Thymus (tissue), 11 donors: ENCODE results near the gene FECH. TPM values are rescaled to one million over a fixed set of nuclear protein-coding genes. Genes with fewer than 3 reads are reported as not detected.
A peak's percentile ranks its signal among the peaks of the same experiment; 100 is the strongest.
"Not testable (repeated sequence)": the region's sequence is repeated elsewhere in the genome, so short reads cannot be mapped to it uniquely, and the experiment has no call there.

Source experiments
- DNase-seq, 9 donors: peaks; one replicate each; pipeline ENCODE4 v3.0.0-alpha.2; 2013; ENCODE audit warnings: low spot score in 9 of 9, low read depth in 6 of 9, missing footprints in 1 of 9
- H3K27ac ChIP-seq, 2 donors: one replicate each; pipeline ENCODE4 v1.5.1; 2013; ENCODE audit warnings: control low read depth in 1 of 2, low read depth in 1 of 2, low read length in 1 of 2, mild to moderate bottlenecking in 1 of 2, moderate library complexity in 1 of 2
- H3K27me3 ChIP-seq, 2 donors: one replicate each; pipeline ENCODE4 v1.5.1; 2013; ENCODE audit warnings: low read length in 1 of 2; ENCODE audit not compliant: control insufficient read depth in 2 of 2, insufficient read depth in 1 of 2
- H3K36me3 ChIP-seq, 2 donors: one replicate each; pipeline ENCODE4 v1.5.1; 2013; ENCODE audit warnings: low read length in 1 of 2, mild to moderate bottlenecking in 1 of 2, moderate library complexity in 1 of 2; ENCODE audit not compliant: control insufficient read depth in 2 of 2, insufficient read depth in 2 of 2
- H3K4me1 ChIP-seq, 2 donors: one replicate each; pipeline ENCODE4 v1.5.1; 2013; ENCODE audit warnings: low read length in 2 of 2; ENCODE audit not compliant: control insufficient read depth in 2 of 2, insufficient read depth in 2 of 2
- H3K4me3 ChIP-seq, 2 donors: one replicate each; pipeline ENCODE4 v1.5.1; 2013; ENCODE audit warnings: low read length in 2 of 2, control low read depth in 1 of 2, mild to moderate bottlenecking in 1 of 2
- H3K9me3 ChIP-seq, 2 donors: one replicate each; pipeline ENCODE4 v1.5.1; 2013; ENCODE audit warnings: low read length in 1 of 2, mild to moderate bottlenecking in 1 of 2; ENCODE audit not compliant: control insufficient read depth in 2 of 2, insufficient read depth in 1 of 2
- WGBS: extraction: QIAGEN DNeasy Blood & Tissue Kit; methylation state at CpG from one replicate; pipeline ENCODE4 v1.1.7; 2013; 5-methylcytosine and 5-hydroxymethylcytosine counted together
- polyA plus RNA-seq: library from polyadenylated mRNA; stranded (reverse); fragments of 200-250 nt; gene quantifications from one replicate; pipeline ENCODE4 v1.2.3, GENCODE V29; 2013
- total RNA-seq: library from RNA; stranded (reverse); fragments of 120-200 nt; gene quantifications from one replicate; pipeline ENCODE4 v1.2.4, GENCODE V29; 2013
- donor health status: healthy.

FECH gene
- total and polyA plus RNA-seq, 2 donors, result 11.1 to 33.1 TPM

GRCh38 chr18:57533006-57533867 lies 53.3 kb downstream of the FECH start:
- Histone ChIP-seq H3K27ac (no peak overlapping the region), H3K4me1 (no peaks in the 10 kb centered on the region), H3K9me3 (no peaks in the 10 kb centered on the region), H3K36me3 (no peaks in the 10 kb centered on the region), H3K27me3 (peaks cover 0 to 3% of the 10 kb centered on the region in 2 donors), H3K4me3 (no peak overlapping the region)
- no peak for DNase-seq
- WGBS, result 80% methylated on average over 16 of the region's 16 CpGs

GRCh38 chr18:57529151-57529550 lies 57.4 kb downstream of the FECH start:
- no peaks in the 10 kb centered on the region for H3K36me3 ChIP-seq
- 87% methylated on average over 7 of the region's 7 CpGs for WGBS
- H3K27me3 ChIP-seq, result peaks cover 0 to 3% of the 10 kb centered on the region in 2 donors
- DNase-seq, result no peak
- H3K9me3 ChIP-seq, result no peaks in the 10 kb centered on the region
- no peak overlapping the region for H3K27ac ChIP-seq
- H3K4me3 ChIP-seq, result no peak overlapping the region
- H3K4me1 ChIP-seq, result no peaks in the 10 kb centered on the region

GRCh38 chr18:57527556-57528229 lies 58.8 kb downstream of the FECH start:
- no peaks in the 10 kb centered on the region for H3K36me3 ChIP-seq
- WGBS, result 84% methylated on average over 13 of the region's 13 CpGs
- no peak for DNase-seq
- H3K27ac ChIP-seq, result no peak overlapping the region
- H3K4me3 ChIP-seq, result no peak overlapping the region
- H3K4me1 ChIP-seq, result no peaks in the 10 kb centered on the region
- no peaks in the 10 kb centered on the region for H3K27me3 ChIP-seq
- no peaks in the 10 kb centered on the region for H3K9me3 ChIP-seq

GRCh38 chr18:57523171-57523956 lies 63.1 kb downstream of the FECH start:
- no peak overlapping the region for H3K27ac ChIP-seq
- no peaks in the 10 kb centered on the region for H3K9me3 ChIP-seq
- peak in 1 of 9 donors; percentile 3 for DNase-seq
- H3K4me1 ChIP-seq, result no peaks in the 10 kb centered on the region
- no peaks in the 10 kb centered on the region for H3K36me3 ChIP-seq
- no peak overlapping the region for H3K4me3 ChIP-seq
- 55% methylated on average over 11 of the region's 11 CpGs for WGBS
- no peaks in the 10 kb centered on the region for H3K27me3 ChIP-seq

GRCh38 chr18:57522348-57522747 lies 64.2 kb downstream of the FECH start:
- not testable (repeated sequence) for H3K4me3 ChIP-seq, H3K4me1 ChIP-seq, DNase-seq, H3K27ac ChIP-seq, H3K36me3 ChIP-seq, H3K27me3 ChIP-seq, H3K9me3 ChIP-seq

GRCh38 chr18:57519668-57520424 lies 66.7 kb downstream of the FECH start:
- Histone ChIP-seq H3K4me1 (no peaks in the 10 kb centered on the region), H3K27me3 (no peaks in the 10 kb centered on the region), H3K27ac (no peak overlapping the region), H3K4me3 (no peak overlapping the region), H3K9me3 (no peaks in the 10 kb centered on the region), H3K36me3 (no peaks in the 10 kb centered on the region)
- no peak for DNase-seq
- 74% methylated on average over 7 of the region's 7 CpGs for WGBS

- H3K4me1 ChIP-seq, result no peaks in the 10 kb centered on the region
- no peak for DNase-seq
- 92% methylated on average over 10 of the region's 10 CpGs for WGBS
- no peaks in the 10 kb centered on the region for H3K9me3 ChIP-seq
- no peak overlapping the region for H3K4me3 ChIP-seq
- H3K27me3 ChIP-seq, result no peaks in the 10 kb centered on the region
- H3K36me3 ChIP-seq, result no peaks in the 10 kb centered on the region
- H3K27ac ChIP-seq, result no peak overlapping the region
These were observed 68.0 kb downstream of the FECH start for GRCh38 chr18:57518533-57518932.

- H3K36me3 ChIP-seq, result no peaks in the 10 kb centered on the region
- DNase-seq, result no peak
- no peaks in the 10 kb centered on the region for H3K27me3 ChIP-seq
- no peak overlapping the region for H3K4me3 ChIP-seq
- no peak overlapping the region for H3K27ac ChIP-seq
- WGBS, result 41% methylated on average over 6 of the region's 6 CpGs
- H3K4me1 ChIP-seq, result no peaks in the 10 kb centered on the region
- no peaks in the 10 kb centered on the region for H3K9me3 ChIP-seq
These were observed 70.4 kb downstream of the FECH start for GRCh38 chr18:57516056-57516455.
